ENCODE results near the gene MYO1D.
A peak's percentile ranks its signal among the peaks of the same experiment; 100 is the strongest.

Gene MYO1D

GRCh38 chr17:32498391-32498790 lies 378.5 kb downstream of the MYO1D start:
- POLR2A ChIA-PET, result no interaction called here
- DNase-seq (ENCODE audit: low read depth, low spot score), result no peak
- H3K4me3 ChIP-seq (ENCODE audit: low read depth, low read length), result no peak overlapping the region
- CTCF ChIA-PET, result interaction anchor here (1.0 to 1.9 kb wide), 2 partner anchors 36 to 160 kb away, joined by 3 to 5 read pairs; no protein-coding TSS in a partner anchor
- TF ChIP-seq CTCF (IDR thresholded peaks at IDR 0.05; ENCODE audit: insufficient read depth, low read length, missing control alignments), result no peak

- peak; percentile 18 for TF ChIP-seq CTCF (IDR thresholded peaks at IDR 0.05; ENCODE audit: insufficient read depth, low read length, missing control alignments)
- DNase-seq (ENCODE audit: low read depth, low spot score), result no peak
- POLR2A ChIA-PET, result no interaction called here
- CTCF ChIA-PET, result interaction anchor here (0.8 to 1.9 kb wide), 2 partner anchors 32 to 161 kb away, joined by 3 to 5 read pairs; no protein-coding TSS in a partner anchor
- no peak overlapping the region for H3K4me3 ChIP-seq (ENCODE audit: low read depth, low read length)
These were observed 379.3 kb downstream of the MYO1D start for GRCh38 chr17:32497431-32498205.

GRCh38 chr17:32496395-32497073 lies 380.4 kb downstream of the MYO1D start:
- TF ChIP-seq CTCF (IDR thresholded peaks at IDR 0.05; ENCODE audit: insufficient read depth, low read length, missing control alignments), result no peak

GRCh38 chr17:32495359-32496231 lies 381.3 kb downstream of the MYO1D start:
- H3K4me3 ChIP-seq (ENCODE audit: low read depth, low read length), result no peak overlapping the region
- ChIA-PET POLR2A (interaction anchor here (1.0 to 1.9 kb wide), 2 partner anchors 9 kb away, joined by 3 to 11 read pairs; partner anchors contain the start of gene CDK5R1), CTCF (interaction anchor here (1.0 to 2.3 kb wide), 5 partner anchors 8 to 262 kb away, joined by 3 to 9 read pairs (median 4); partner anchors contain the start of gene CDK5R1)
- no peak for DNase-seq (ENCODE audit: low read depth, low spot score)
- no peak for TF ChIP-seq CTCF (IDR thresholded peaks at IDR 0.05; ENCODE audit: insufficient read depth, low read length, missing control alignments)

More at GRCh38 chr17:32496395-32497073, 380.4 kb downstream of the MYO1D start:
- POLR2A ChIA-PET, result interaction anchor here (1.0 to 1.9 kb wide), 2 partner anchors 8 to 9 kb away, joined by 3 to 11 read pairs; partner anchors contain the start of gene CDK5R1
- DNase-seq (ENCODE audit: low read depth, low spot score), result peak; percentile 45
- CTCF ChIA-PET, result interaction anchor here (1.0 to 2.3 kb wide), 5 partner anchors 9 to 261 kb away, joined by 3 to 9 read pairs (median 4); partner anchors contain the start of gene CDK5R1
- H3K4me3 ChIP-seq (ENCODE audit: low read depth, low read length), result no peak overlapping the region

- CTCF ChIA-PET, result interaction anchor here (1.4 to 2.3 kb wide), 2 partner anchors 33 to 260 kb away, joined by 7 to 9 read pairs; no protein-coding TSS in a partner anchor
- TF ChIP-seq CTCF (IDR thresholded peaks at IDR 0.05; ENCODE audit: insufficient read depth, low read length, missing control alignments), result no peak
- H3K4me3 ChIP-seq (ENCODE audit: low read depth, low read length), result no peak overlapping the region
- POLR2A ChIA-PET, result no interaction called here
- DNase-seq (ENCODE audit: low read depth, low spot score), result no peak
These were observed 382.1 kb downstream of the MYO1D start for GRCh38 chr17:32494621-32495358.

All from AG04449 (cell line).